GM19372 (cell line): ENCODE measurements around the gene ZNF674.
"Not testable (repeated sequence)": the region's sequence is repeated elsewhere in the genome, so short reads cannot be mapped to it uniquely, and the experiment has no call there.

Experiments
- ATAC-seq: cut with Tn5 transposase; IDR thresholded peaks from one replicate; pipeline ENCODE4 v1.9.1; 2021; ENCODE audit warnings: mild to moderate bottlenecking, low read depth, moderate library complexity; ENCODE audit not compliant: unreplicated experiment

The ZNF674 gene

DNA sequence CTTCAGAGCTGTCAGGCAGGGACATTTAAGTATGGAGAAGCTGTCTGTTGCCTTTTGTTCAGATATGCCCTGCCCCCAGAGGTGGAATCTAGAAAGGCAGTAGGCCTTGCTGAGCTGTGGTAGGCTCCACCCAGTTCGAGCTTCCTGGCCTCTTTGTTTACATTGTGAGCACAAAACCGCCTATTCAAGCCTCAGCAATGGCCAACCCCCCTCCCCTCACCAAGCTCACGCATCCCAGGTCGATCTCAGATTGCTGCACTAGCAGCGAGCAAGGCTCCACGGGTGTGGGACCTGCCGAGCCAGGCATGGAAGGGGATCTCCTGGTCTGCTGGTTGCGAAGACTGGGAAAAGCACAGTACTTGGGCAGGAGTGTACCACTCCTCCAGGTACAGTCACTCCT lies 59.3 kb downstream of the ZNF674 start:
- no peak for ATAC-seq

GRCh38 chrX:46478634-46479033 lies 66.6 kb downstream of the ZNF674 start:
- ATAC-seq: not testable (repeated sequence)

DNA sequence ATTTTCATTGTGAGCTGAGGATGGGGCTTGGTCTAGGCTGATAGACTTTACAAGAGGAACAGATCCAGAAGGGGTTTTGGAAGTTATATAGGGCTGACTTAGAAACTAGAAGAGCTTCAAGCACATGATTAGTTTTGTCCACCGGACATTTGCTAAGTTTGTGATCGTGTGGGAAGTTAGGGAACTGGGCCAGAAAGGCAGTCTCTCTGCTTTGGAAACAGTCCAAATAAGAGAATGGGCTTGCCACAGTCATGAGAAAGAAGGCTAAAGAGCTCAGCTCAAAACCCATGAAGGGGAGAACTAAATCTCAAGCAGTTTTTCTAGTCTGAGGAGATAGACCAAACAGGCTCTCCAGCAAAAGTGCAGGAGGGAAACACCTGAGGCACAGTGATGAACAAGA lies 67.8 kb downstream of the ZNF674 start:
- no peak for ATAC-seq

- ATAC-seq: no peak
Observed at GRCh38 chrX:46465203-46465602, 80.0 kb downstream of the ZNF674 start.

GRCh38 chrX:46463682-46464081 lies 81.5 kb downstream of the ZNF674 start:
- ATAC-seq: no peak

- ATAC-seq: peak; percentile 96
Observed at GRCh38 chrX:46461660-46462191, 83.5 kb downstream of the ZNF674 start.

GRCh38 chrX:46460801-46461659 lies 84.2 kb downstream of the ZNF674 start:
- ATAC-seq: not testable (repeated sequence)

DNA sequence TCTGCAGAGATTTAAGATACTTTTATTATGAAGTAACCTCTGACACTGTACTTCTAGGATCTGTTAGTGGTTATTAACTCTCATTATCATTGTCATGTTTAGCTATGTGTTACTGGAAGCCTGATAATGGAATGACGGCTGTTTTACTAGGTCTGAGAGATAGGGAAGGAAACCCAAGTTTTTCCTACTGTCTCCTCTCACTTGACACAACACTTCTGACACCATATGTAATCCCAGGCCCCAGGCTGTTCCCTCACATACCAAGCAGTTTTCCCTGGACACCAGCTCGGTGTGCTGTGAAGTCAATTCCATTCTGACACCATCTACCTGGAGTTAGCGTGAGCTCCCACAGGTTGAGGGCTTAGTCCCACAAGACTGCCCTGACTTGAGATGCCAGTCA lies 85.6 kb downstream of the ZNF674 start:
- ATAC-seq: no peak

GRCh38 chrX:46456125-46456922 lies 88.9 kb downstream of the ZNF674 start:
- ATAC-seq: no peak
